ENCODE data around the gene ITGA11.

GRCh38 chr15:68283401-68283800 is 148.6 kb downstream of the ITGA11 start:
- TF ChIP-seq HOMEZ (CRISPR knock-in tag; IDR thresholded peaks at IDR 0.05; ENCODE audit: low read depth) (no peak), NFYB (CRISPR knock-in tag; IDR thresholded peaks at IDR 0.05) (no peak), ZBTB7A (CRISPR knock-in tag; IDR thresholded peaks at IDR 0.05) (no peak), NCOA1 (CRISPR knock-in tag; IDR thresholded peaks at IDR 0.05) (no peak), EZH2 (conservative IDR thresholded peaks at IDR 0.05; ENCODE audit: low read depth, low read length) (no peak)
